H1 (cell line): ENCODE data around the gene UGT1A8.

Experiments
- CHD1 ChIP-seq: IDR thresholded peaks from 2 replicates; pipeline ENCODE4 v1.6.1; 2012; ENCODE audit warnings: low read depth, low read length, improper control_type of control experiment
- CTCF ChIP-seq, 3 experiments: IDR thresholded peaks; 1 replicate in 2 of 3; 2 replicates in 1 of 3; pipeline versions ENCODE4 v1.5.1 to v1.6.1; 2011; ENCODE audit warnings: low read length in 3 of 3, mild to moderate bottlenecking in 3 of 3, inconsistent platforms in 2 of 3, low read depth in 1 of 3, moderate library complexity in 1 of 3; ENCODE audit not compliant: insufficient read depth in 1 of 3; ENCODE audit errors: control extremely low read depth in 1 of 3
- RBBP5 ChIP-seq: IDR thresholded peaks from 2 replicates; pipeline ENCODE4 v1.7.1; 2012; ENCODE audit warnings: low read depth, mild to moderate bottlenecking, inconsistent platforms, low read length, moderate library complexity, borderline replicate concordance

GRCh38 chr2:233772583-233772982 is 155.2 kb downstream of the UGT1A8 start:
- TF ChIP-seq CTCF (IDR thresholded peaks at IDR 0.05; ENCODE audit: control extremely low read depth in 1 of 3, insufficient read depth in 1 of 3, low read depth in 1 of 3, low read length in 3 of 3) (no peak), RBBP5 (no peak), CHD1 (no peak)
